GM23338 (cell line): ENCODE data around the gene SCGN.

ENCODE experiments used
- CREB1 ChIP-seq: fragments of 250-450 bp; sonication (Bioruptor Pico); IDR thresholded peaks from 2 replicates; pipeline ENCODE4 v1.5.0; 2020; ENCODE audit warnings: low read depth, mild to moderate bottlenecking, moderate library complexity
- CTCF ChIP-seq, 2 experiments: fragments of 200-600 bp in 1 of 2; sonication (generic) in 1 of 2; conservative IDR thresholded peaks; 2 replicates each; pipeline versions ENCODE4 v1.5.1 to v1.6.1; 2016 to 2017; ENCODE audit warnings: antibody characterized with exemption in 2 of 2, low read depth in 2 of 2, mild to moderate bottlenecking in 2 of 2, moderate library complexity in 1 of 2
- ETS1 ChIP-seq: IDR thresholded peaks from 2 replicates; pipeline ENCODE4 v1.6.1; 2016; ENCODE audit warnings: antibody characterized with exemption
- EZH2 ChIP-seq: fragments of 200-600 bp; sonication (generic); IDR thresholded peaks from one replicate; pipeline ENCODE4 v1.8.0; 2017; ENCODE audit warnings: antibody characterized with exemption, mild to moderate bottlenecking, low read depth; ENCODE audit not compliant: unreplicated experiment
- EZH2phosphoT487 ChIP-seq: fragments of 200-600 bp; sonication (generic); IDR thresholded peaks from one replicate; pipeline ENCODE4 v1.8.1; 2018; ENCODE audit warnings: antibody characterized with exemption; ENCODE audit not compliant: unreplicated experiment
- JUNB ChIP-seq: IDR thresholded peaks from one replicate; pipeline ENCODE4 v1.6.1; 2016; ENCODE audit warnings: antibody characterized with exemption; ENCODE audit not compliant: unreplicated experiment
- NANOG ChIP-seq: IDR thresholded peaks from 2 replicates; pipeline ENCODE4 v1.6.1; 2016; ENCODE audit warnings: antibody characterized with exemption, borderline replicate concordance
- POLR2AphosphoS5 ChIP-seq: IDR thresholded peaks from 2 replicates; pipeline ENCODE4 v1.6.1; 2016; ENCODE audit warnings: antibody characterized with exemption, low read depth
- REST ChIP-seq: IDR thresholded peaks from one replicate; pipeline ENCODE4 v1.6.1; 2018; ENCODE audit warnings: antibody characterized with exemption; ENCODE audit not compliant: unreplicated experiment
- STAT1 ChIP-seq: IDR thresholded peaks from one replicate; pipeline ENCODE4 v1.6.1; 2016; ENCODE audit warnings: antibody characterized with exemption; ENCODE audit not compliant: unreplicated experiment
- ZNF114 ChIP-seq: fragments of 250-450 bp; sonication (Bioruptor Pico); IDR thresholded peaks from 2 replicates; pipeline ENCODE4 v1.5.0; 2020; ENCODE audit warnings: mild to moderate bottlenecking, moderate library complexity
- ZNF331 ChIP-seq: fragments of 250-450 bp; sonication (Bioruptor Pico); IDR thresholded peaks from 2 replicates; pipeline ENCODE4 v1.5.0; 2020; ENCODE audit warnings: low read depth, mild to moderate bottlenecking, moderate library complexity

GRCh38 chr6:25669413-25669812 lies 17.4 kb downstream of the SCGN start:
- TF ChIP-seq ETS1 (no peak), EZH2 (no peak), CTCF (conservative IDR thresholded peaks at IDR 0.05; ENCODE audit: low read depth in 2 of 2) (no peak), REST (no peak), ZNF331 (CRISPR knock-in tag) (no peak), CREB1 (no peak), POLR2AphosphoS5 (no peak), EZH2phosphoT487 (no peak), JUNB (no peak), NANOG (no peak), ZNF114 (CRISPR knock-in tag) (no peak), STAT1 (no peak)
